GM12878 (cell line): Measurements from ENCODE around the gene ZNF304. TPM values are rescaled to one million over a fixed set of nuclear protein-coding genes. Genes with fewer than 3 reads are reported as not detected.
A peak's percentile ranks its signal among the peaks of the same experiment; 100 is the strongest.

Experiments
- ATAC-seq: fragments of 200-7000 bp; cut with Tn5 transposase; 3 replicates; pipeline ENCODE4 v1.9.1; 2020; ENCODE audit warnings: mild to moderate bottlenecking, moderate library complexity
- BruUV-seq: library from RNA; stranded (reverse); fragments of 400-500 nt; replicated peaks from 2 replicates; lab custom pipeline; 2021; lab: Mats Ljungman, UMichigan
- CTCF ChIA-PET: fragments of 300-600 bp; sonication (Branson Sonifier 250); formaldehyde crosslinking; extraction: SDS; loops from one replicate; lab custom pipeline; 2021; ENCODE audit warnings: inconsistent platforms; lab: Yijun Ruan, JAX
- POLR2A ChIA-PET: fragments of 350-600 bp; formaldehyde crosslinking; extraction: SDS; loops from one replicate; lab custom pipeline; 2021; ENCODE audit warnings: inconsistent platforms; lab: Charles Lee
- RAD21 ChIA-PET: fragments of 300-600 bp; sonication (Branson Sonifier 250); formaldehyde crosslinking; loops from one replicate; lab custom pipeline; 2023; ENCODE audit warnings: antibody characterized with exemption; ENCODE audit not compliant: unreplicated experiment; lab: Charles Lee
- SMC1A ChIA-PET: fragments of 300-600 bp; sonication (Branson Sonifier 250); formaldehyde crosslinking; loops from one replicate; lab custom pipeline; 2023; ENCODE audit not compliant: unreplicated experiment, uncharacterized antibody; lab: Charles Lee
- DNase-seq: peaks from one replicate; pipeline ENCODE4 v3.0.0-alpha.2; 2011; ENCODE audit warnings: low read depth, low spot score
- FAIRE-seq: peaks from 3 replicates; lab custom pipeline; 2011; peaks lifted over from hg19 to GRCh38; lab: Jason Lieb, UNC
- H2AFZ ChIP-seq: 2 replicates; pipeline ENCODE4 v1.6.0; 2011; ENCODE audit warnings: low read depth, low read length, control low read depth; ENCODE audit not compliant: control insufficient read depth
- H3K27ac ChIP-seq: 2 replicates; pipeline ENCODE4 v1.5.1; 2011; ENCODE audit warnings: control low read depth; ENCODE audit not compliant: control insufficient read depth, insufficient read depth
- H3K27me3 ChIP-seq, 2 experiments: replicated peaks in 1 of 2; 2 replicates each; pipeline versions ENCODE4 v1.6.0 to v1.6.1; 2011; ENCODE audit warnings: low read length in 1 of 2; ENCODE audit not compliant: control insufficient read depth in 2 of 2, insufficient read depth in 2 of 2
- H3K36me3 ChIP-seq, 2 experiments: 2 replicates each; pipeline ENCODE4 v1.5.1; 2011; ENCODE audit warnings: low read length in 1 of 2; ENCODE audit not compliant: control insufficient read depth in 2 of 2, insufficient read depth in 2 of 2
- H3K4me1 ChIP-seq: 2 replicates; pipeline ENCODE4 v1.6.1; 2011; ENCODE audit warnings: mild to moderate bottlenecking, low read length, moderate library complexity, mixed read lengths; ENCODE audit not compliant: control insufficient read depth, insufficient read depth
- H3K4me2 ChIP-seq: 2 replicates; pipeline ENCODE4 v1.6.0; 2011; ENCODE audit warnings: control low read depth; ENCODE audit not compliant: control insufficient read depth, insufficient read depth
- H3K4me3 ChIP-seq: fragments of 200-600 bp; sonication (generic); 2 replicates; pipeline ENCODE4 v1.5.1; 2016
- H3K79me2 ChIP-seq: 2 replicates; pipeline ENCODE4 v1.6.0; 2011; ENCODE audit warnings: low read length; ENCODE audit not compliant: control insufficient read depth, insufficient read depth
- H3K9ac ChIP-seq: 2 replicates; pipeline ENCODE4 v1.8.0; 2011; ENCODE audit warnings: low read length, control low read depth, mixed read lengths; ENCODE audit not compliant: control insufficient read depth, insufficient read depth
- H3K9me3 ChIP-seq: replicated peaks from 3 replicates; pipeline ENCODE4 v1.5.1; 2011; ENCODE audit warnings: mild to moderate bottlenecking, low read length; ENCODE audit not compliant: control insufficient read depth, insufficient read depth
- H4K20me1 ChIP-seq: 2 replicates; pipeline ENCODE4 v1.6.0; 2011; ENCODE audit not compliant: control insufficient read depth, insufficient read depth
- ASH2L ChIP-seq: fragments of 300-600, 200-600 bp; sonication (generic); IDR thresholded peaks from 2 replicates; pipeline ENCODE4 v1.6.1; 2017; ENCODE audit warnings: low read depth, mild to moderate bottlenecking, borderline replicate concordance
- CBX3 ChIP-seq: fragments of 200-600 bp; sonication (generic); IDR thresholded peaks from 2 replicates; pipeline ENCODE4 v1.6.1; 2016; ENCODE audit warnings: low read depth, borderline replicate concordance
- ESRRA ChIP-seq: IDR thresholded peaks from 2 replicates; pipeline ENCODE4 v1.6.1; 2012; ENCODE audit warnings: mild to moderate bottlenecking, low read length, improper control_type of control experiment
- HCFC1 ChIP-seq: fragments of 150-350 bp; IDR thresholded peaks from 2 replicates; pipeline ENCODE4 v1.6.1; 2014; ENCODE audit warnings: low read length
- HDGF ChIP-seq: fragments of 450-650 bp; IDR thresholded peaks from 2 replicates; pipeline ENCODE4 v1.6.1; 2016; ENCODE audit warnings: antibody characterized with exemption
- IRF4 ChIP-seq: IDR thresholded peaks from 2 replicates; pipeline ENCODE4 v1.6.1; 2011; ENCODE audit warnings: low read depth, low read length
- MYB ChIP-seq: fragments of 150-350 bp; IDR thresholded peaks from 2 replicates; pipeline ENCODE4 v1.6.1; 2014; ENCODE audit warnings: mild to moderate bottlenecking, low read depth, low read length, borderline replicate concordance
- SMC3 ChIP-seq: IDR thresholded peaks from 2 replicates; pipeline ENCODE4 v1.6.1; 2011; ENCODE audit warnings: low read length, improper control_type of control experiment, borderline replicate concordance
- SREBF2 ChIP-seq: IDR thresholded peaks from 2 replicates; pipeline ENCODE4 v1.6.1; 2012; ENCODE audit warnings: mild to moderate bottlenecking, low read length
- TCF12 ChIP-seq: IDR thresholded peaks from 2 replicates; pipeline ENCODE4 v1.6.1; 2011; ENCODE audit warnings: low read depth, mild to moderate bottlenecking, low read length
- TCF7 ChIP-seq: IDR thresholded peaks from 2 replicates; pipeline ENCODE4 v1.6.1; 2014; ENCODE audit warnings: antibody characterized with exemption, borderline replicate concordance
- YBX1 ChIP-seq: fragments of 450-650 bp; IDR thresholded peaks from 2 replicates; pipeline ENCODE4 v1.6.1; 2016; ENCODE audit warnings: antibody characterized with exemption
- WGBS: methylation state at CpG from one replicate; pipeline ENCODE4 v1.1.6; 2016; ENCODE audit warnings: low lambda C conversion rate; ENCODE audit not compliant: insufficient replicate concordance, insufficient coverage; ENCODE audit errors: missing lambda C conversion rate; 5-methylcytosine and 5-hydroxymethylcytosine counted together
- in situ Hi-C: fragments of 300-500 bp; cut with MboI; formaldehyde crosslinking; loops from 9 replicates; pipeline ENCODE4 v1.14.3; 2018; ENCODE audit warnings: mixed read lengths
- intact Hi-C: fragments of 100-400 bp; cut with micrococcal nuclease; formaldehyde crosslinking; loops from one replicate; pipeline ENCODE4 v1.14.2; 2022; ENCODE audit not compliant: unreplicated experiment
- polyA plus RNA-seq, 11 experiments: library from polyadenylated mRNA; depleted of rRNA in 4 of 11; unstranded in 6 of 11; stranded (reverse) in 5 of 11; fragments of >200 nt; fragmentation: Nextera tagmentation in 4 of 11; fragmentation: Illumina TruSeq in 1 of 11; extraction: Ambion mirVana in 4 of 11; extraction: Trizol in 1 of 11; gene quantifications; 1 replicate in 1 of 11; 2 replicates in 10 of 11; pipeline versions ENCODE4 v1.2.1 to v1.2.3, GENCODE V29; 2011 to 2016; ENCODE audit warnings: inconsistent platforms in 2 of 11, missing spikeins in 2 of 11, low read depth in 1 of 11
- total RNA-seq, 4 experiments: library from RNA; depleted of rRNA in 3 of 4; stranded (reverse); fragments of >200 nt in 3 of 4; fragmentation: Illumina TruSeq in 1 of 4; extraction: Trizol in 1 of 4; gene quantifications; 2 replicates each; pipeline versions ENCODE4 v1.2.1 to v1.2.3, GENCODE V29; 2013 to 2021
- TF ChIP-seq, protein P1 (sequence below): IDR thresholded peaks from 2 replicates; pipeline ENCODE4 v1.6.1; 2012; ENCODE audit warnings: low read depth, low read length, improper control_type of control experiment
- TF ChIP-seq, protein P2 (sequence below): fragments of 450-650 bp; formaldehyde crosslinking; IDR thresholded peaks from 2 replicates; pipeline ENCODE4 v1.4.0; 2020; ENCODE audit warnings: mild to moderate bottlenecking, moderate library complexity

ZNF304 gene
- total and polyA plus RNA-seq, 10 of the 15 experiments (the other 5 are each of a cell fraction or from before 2014, with no cell fraction given) = 1.1 to 11.6 (median 6.9) TPM

DNA sequence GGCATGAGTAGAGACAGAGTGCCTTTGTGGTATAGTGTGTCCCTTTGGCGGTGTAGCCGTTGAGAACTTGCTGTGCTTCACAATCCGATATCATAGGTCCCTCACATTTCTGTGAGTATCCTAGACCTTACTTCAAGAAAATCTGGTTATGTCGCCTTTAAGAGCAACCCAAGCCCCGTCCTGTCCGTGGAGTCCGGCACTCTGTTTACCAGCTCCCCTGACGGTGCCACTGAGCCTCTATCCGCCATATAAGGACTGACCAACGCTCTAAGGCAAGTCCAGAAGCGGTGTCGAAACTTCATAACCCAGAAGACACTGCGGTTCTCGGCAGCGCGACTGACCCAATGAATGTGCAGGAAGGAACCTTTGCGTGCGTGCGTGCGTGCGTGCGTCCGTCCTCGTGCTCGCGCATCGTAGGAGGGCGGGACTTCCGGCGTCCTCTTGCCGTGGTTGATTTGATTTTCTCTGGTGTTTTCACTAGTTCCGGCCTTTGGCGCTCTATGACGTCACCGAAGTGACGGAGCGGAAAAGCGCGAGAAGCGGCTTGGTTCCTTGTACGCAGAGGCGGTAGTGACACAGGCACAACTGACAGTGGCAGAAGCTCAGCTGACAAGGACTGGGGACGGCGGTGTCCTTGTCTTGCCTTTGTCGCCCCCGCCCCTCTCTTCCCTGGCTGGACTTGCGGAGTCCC, 12.1 kb downstream of the ZNF304 start, which contains the start of the genes TRAPPC2B and ZNF547 (continued):
- TF ChIP-seq HCFC1 (peak; percentile 90), HDGF (peak; percentile 80; the same call in 1 of the 2 replicates), MYB (no peak), ESRRA (peak; percentile 67; the same call in 1 of the 2 replicates), ASH2L (no peak), SMC3 (no peak), TCF7 (no peak), IRF4 (peak; percentile 33; the same call in 1 of the 2 replicates)
- TF ChIP-seq, protein P1, sequence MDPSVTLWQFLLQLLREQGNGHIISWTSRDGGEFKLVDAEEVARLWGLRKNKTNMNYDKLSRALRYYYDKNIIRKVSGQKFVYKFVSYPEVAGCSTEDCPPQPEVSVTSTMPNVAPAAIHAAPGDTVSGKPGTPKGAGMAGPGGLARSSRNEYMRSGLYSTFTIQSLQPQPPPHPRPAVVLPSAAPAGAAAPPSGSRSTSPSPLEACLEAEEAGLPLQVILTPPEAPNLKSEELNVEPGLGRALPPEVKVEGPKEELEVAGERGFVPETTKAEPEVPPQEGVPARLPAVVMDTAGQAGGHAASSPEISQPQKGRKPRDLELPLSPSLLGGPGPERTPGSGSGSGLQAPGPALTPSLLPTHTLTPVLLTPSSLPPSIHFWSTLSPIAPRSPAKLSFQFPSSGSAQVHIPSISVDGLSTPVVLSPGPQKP = peak; percentile 65
- TF ChIP-seq, all 136 proteins: peak for 59

DNA sequence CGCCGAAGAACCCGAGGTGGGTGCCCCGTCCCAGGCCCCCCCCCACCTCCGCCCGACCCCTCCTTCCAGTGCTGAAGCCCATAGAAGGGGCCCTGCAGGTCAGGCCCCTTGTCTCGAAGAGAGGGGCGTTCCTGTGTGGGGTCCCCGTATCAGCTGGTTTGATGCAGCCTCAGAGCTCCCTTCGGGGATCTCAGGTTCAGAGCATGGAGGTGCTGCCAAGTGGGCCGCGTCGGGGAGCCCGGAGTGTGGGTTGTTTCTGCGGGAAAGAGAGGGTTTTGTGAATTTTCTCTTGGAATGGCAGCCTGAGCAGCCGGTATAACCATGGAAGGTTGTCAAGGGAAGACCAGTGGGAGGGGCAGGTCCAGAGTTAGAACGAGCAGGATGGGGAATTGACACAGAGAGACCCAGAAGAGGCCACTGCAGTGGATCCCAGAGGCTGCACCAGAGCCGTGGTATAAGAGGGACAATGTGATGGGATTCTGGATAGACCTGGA, 12.7 kb downstream of the ZNF304 start:
- in situ Hi-C loops (no loop called here), intact Hi-C loops (loop anchor here (1.0 kb wide), 2 partner anchors 26 to 83 kb away; partner anchors contain the start of genes ZNF460 and ZNF548)
- H2AFZ ChIP-seq = peak overlapping the region; percentile 15; the same call in 1 of the 2 replicates
- H3K9me3 ChIP-seq = no peaks in the 10 kb centered on the region; the same call in 2 of the 3 replicates
- peak; percentile 29 for ATAC-seq
- peak overlapping the region; percentile 68 for H3K9ac ChIP-seq
- no TSS peak for BruUV-seq
- ChIA-PET CTCF (interaction anchor here (1.2 to 1.9 kb wide), 4 partner anchors 13 to 43 kb away, joined by 4 to 6 read pairs (median 6); partner anchors contain the start of genes ZNF304, ZNF543 and ZNF548), POLR2A (interaction anchor here (1.4 kb wide), 2 partner anchors 13 to 25 kb away, joined by 4 to 5 read pairs; partner anchors contain the start of gene ZNF304), SMC1A (interaction anchor here (0.8 to 1.6 kb wide), 3 partner anchors 15 to 261 kb away, joined by 3 read pairs; no protein-coding TSS in a partner anchor), RAD21 (interaction anchor here (1.6 kb wide), 1 partner anchor 13 kb away, joined by 5 read pairs; the partner anchor contains the start of gene ZNF304)
- FAIRE-seq = no peak
- peak overlapping the region; percentile 72 for H3K4me3 ChIP-seq
- no peaks in the 10 kb centered on the region for H3K27me3 ChIP-seq
- H3K36me3 ChIP-seq = no peaks in the 10 kb centered on the region; a peak in 1 of 4 replicates
- no peaks in the 10 kb centered on the region for H4K20me1 ChIP-seq
- peaks cover 5% of the 10 kb centered on the region for H3K79me2 ChIP-seq
- H3K4me1 ChIP-seq = no peaks in the 10 kb centered on the region
- H3K4me2 ChIP-seq = peak overlapping the region; percentile 73
- no peak for DNase-seq
- peak overlapping the region; percentile 29 for H3K27ac ChIP-seq
- 11% methylated on average over 14 of the region's 18 CpGs for WGBS
- TF ChIP-seq, protein P2, sequence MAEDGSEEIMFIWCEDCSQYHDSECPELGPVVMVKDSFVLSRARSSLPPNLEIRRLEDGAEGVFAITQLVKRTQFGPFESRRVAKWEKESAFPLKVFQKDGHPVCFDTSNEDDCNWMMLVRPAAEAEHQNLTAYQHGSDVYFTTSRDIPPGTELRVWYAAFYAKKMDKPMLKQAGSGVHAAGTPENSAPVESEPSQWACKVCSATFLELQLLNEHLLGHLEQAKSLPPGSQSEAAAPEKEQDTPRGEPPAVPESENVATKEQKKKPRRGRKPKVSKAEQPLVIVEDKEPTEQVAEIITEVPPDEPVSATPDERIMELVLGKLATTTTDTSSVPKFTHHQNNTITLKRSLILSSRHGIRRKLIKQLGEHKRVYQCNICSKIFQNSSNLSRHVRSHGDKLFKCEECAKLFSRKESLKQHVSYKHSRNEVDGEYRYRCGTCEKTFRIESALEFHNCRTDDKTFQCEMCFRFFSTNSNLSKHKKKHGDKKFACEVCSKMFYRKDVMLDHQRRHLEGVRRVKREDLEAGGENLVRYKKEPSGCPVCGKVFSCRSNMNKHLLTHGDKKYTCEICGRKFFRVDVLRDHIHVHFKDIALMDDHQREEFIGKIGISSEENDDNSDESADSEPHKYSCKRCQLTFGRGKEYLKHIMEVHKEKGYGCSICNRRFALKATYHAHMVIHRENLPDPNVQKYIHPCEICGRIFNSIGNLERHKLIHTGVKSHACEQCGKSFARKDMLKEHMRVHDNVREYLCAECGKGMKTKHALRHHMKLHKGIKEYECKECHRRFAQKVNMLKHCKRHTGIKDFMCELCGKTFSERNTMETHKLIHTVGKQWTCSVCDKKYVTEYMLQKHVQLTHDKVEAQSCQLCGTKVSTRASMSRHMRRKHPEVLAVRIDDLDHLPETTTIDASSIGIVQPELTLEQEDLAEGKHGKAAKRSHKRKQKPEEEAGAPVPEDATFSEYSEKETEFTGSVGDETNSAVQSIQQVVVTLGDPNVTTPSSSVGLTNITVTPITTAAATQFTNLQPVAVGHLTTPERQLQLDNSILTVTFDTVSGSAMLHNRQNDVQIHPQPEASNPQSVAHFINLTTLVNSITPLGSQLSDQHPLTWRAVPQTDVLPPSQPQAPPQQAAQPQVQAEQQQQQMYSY = no peak
- TF ChIP-seq YBX1 = no peak
- TF ChIP-seq TCF12 = no peak
- no peak for TF ChIP-seq CBX3
- no peak for TF ChIP-seq SREBF2
